ENCODE data around the gene FAM221B.

GRCh38 chr9:35806101-35806500 is 22.4 kb downstream of the FAM221B start:
- TF ChIP-seq CTCF (IDR thresholded peaks at IDR 0.05): no peak
- no peak for TF ChIP-seq POLR2A (IDR thresholded peaks at IDR 0.05)
